ENCODE measurements around the gene CEP76.

DNA sequence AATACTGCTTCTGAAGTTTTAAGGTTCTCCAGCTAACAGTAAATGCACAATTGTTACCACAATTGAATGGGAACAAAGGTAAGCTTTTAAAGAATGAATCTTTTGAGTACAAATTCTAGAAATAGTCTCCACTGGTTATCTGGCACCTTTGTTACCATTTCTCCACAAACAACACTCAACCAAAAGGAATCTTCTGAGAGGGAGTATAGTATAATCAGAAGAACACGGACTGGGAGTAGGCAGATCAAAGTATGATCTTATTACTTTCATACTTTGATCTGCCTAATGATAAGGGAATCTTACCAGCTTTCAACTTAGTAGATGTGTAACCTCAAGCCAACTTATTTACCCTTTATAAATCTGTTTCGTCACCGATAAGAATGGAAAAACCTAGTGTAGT is 1.4 kb downstream of the CEP76 start:
- no peak for TF ChIP-seq CTCF (IDR thresholded peaks at IDR 0.05)
- no peak for TF ChIP-seq EZH2 (IDR thresholded peaks at IDR 0.05; ENCODE audit: borderline replicate concordance, insufficient read depth, low read depth, low read length, poor library complexity, severe bottlenecking)

All from B cell (primary cell).